Measurements from ENCODE around the gene TBCE. TPM values are rescaled to one million over a fixed set of nuclear protein-coding genes. Genes with fewer than 3 reads are reported as not detected.
"Not testable (repeated sequence)": the region's sequence is repeated elsewhere in the genome, so short reads cannot be mapped to it uniquely, and the experiment has no call there.

The TBCE gene
- total RNA-seq, 2 experiments from 2014 or later, result 7.0 to 8.4 TPM

GRCh38 chr1:235468004-235468403 is 100.8 kb downstream of the TBCE start:
- Mint-ChIP-seq H3K27me3 (no peaks in the 10 kb centered on the region), H3K4me1 (ENCODE audit: low read depth) (peaks cover 4% of the 10 kb centered on the region), H3K27ac (no peak overlapping the region), H3K9me3 (no peaks in the 10 kb centered on the region), H3K4me3 (no peak overlapping the region), H3K36me3 (ENCODE audit: low read depth) (peaks cover 22% of the 10 kb centered on the region)
- TF ChIP-seq, protein P1, sequence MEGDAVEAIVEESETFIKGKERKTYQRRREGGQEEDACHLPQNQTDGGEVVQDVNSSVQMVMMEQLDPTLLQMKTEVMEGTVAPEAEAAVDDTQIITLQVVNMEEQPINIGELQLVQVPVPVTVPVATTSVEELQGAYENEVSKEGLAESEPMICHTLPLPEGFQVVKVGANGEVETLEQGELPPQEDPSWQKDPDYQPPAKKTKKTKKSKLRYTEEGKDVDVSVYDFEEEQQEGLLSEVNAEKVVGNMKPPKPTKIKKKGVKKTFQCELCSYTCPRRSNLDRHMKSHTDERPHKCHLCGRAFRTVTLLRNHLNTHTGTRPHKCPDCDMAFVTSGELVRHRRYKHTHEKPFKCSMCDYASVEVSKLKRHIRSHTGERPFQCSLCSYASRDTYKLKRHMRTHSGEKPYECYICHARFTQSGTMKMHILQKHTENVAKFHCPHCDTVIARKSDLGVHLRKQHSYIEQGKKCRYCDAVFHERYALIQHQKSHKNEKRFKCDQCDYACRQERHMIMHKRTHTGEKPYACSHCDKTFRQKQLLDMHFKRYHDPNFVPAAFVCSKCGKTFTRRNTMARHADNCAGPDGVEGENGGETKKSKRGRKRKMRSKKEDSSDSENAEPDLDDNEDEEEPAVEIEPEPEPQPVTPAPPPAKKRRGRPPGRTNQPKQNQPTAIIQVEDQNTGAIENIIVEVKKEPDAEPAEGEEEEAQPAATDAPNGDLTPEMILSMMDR (IDR thresholded peaks at IDR 0.05), result no peak
- intact Hi-C loops (cut with DNase I, micrococcal nuclease), result no loop called here
- Histone ChIP-seq H3K4me3 (ENCODE audit: low read length) (no peak overlapping the region), H3K9me3 (ENCODE audit: control insufficient read depth in 1 of 2, insufficient read depth in 1 of 2, low read length in 2 of 2) (no peaks in the 10 kb centered on the region), H3K4me1 (ENCODE audit: insufficient read depth, low read length) (no peaks in the 10 kb centered on the region), H3K27me3 (ENCODE audit: control insufficient read depth in 1 of 2, insufficient read depth in 2 of 2, low read length in 2 of 2) (no peaks in the 10 kb centered on the region), H3K27ac (ENCODE audit: low read depth in 1 of 2, low read length in 2 of 2) (no peak overlapping the region), H3K36me3 (ENCODE audit: insufficient read depth, low read length) (no peaks in the 10 kb centered on the region)
- no peak for DNase-seq
- ChIA-PET POLR2A (no interaction called here), CTCF (no interaction called here)
- ATAC-seq (ENCODE audit: poor library complexity), result no peak

GRCh38 chr1:235468970-235469369 is 101.7 kb downstream of the TBCE start:
- no peak overlapping the region for H3K27ac ChIP-seq (ENCODE audit: low read depth in 1 of 2, low read length in 2 of 2)
- DNase-seq (no peak), ATAC-seq (ENCODE audit: poor library complexity) (no peak)
- no peaks in the 10 kb centered on the region for H3K27me3 Mint-ChIP-seq
- TF ChIP-seq, protein P1 (IDR thresholded peaks at IDR 0.05), result no peak
- H3K4me1 Mint-ChIP-seq (ENCODE audit: low read depth), result peaks cover 4% of the 10 kb centered on the region
- H3K4me3 Mint-ChIP-seq, result no peak overlapping the region
- no peaks in the 10 kb centered on the region for H3K36me3 ChIP-seq (ENCODE audit: insufficient read depth, low read length)
- intact Hi-C loops (cut with DNase I, micrococcal nuclease), result no loop called here
- H3K36me3 Mint-ChIP-seq (ENCODE audit: low read depth), result peaks cover 22% of the 10 kb centered on the region
- ChIA-PET POLR2A (no interaction called here), CTCF (no interaction called here)
- H3K9me3 Mint-ChIP-seq, result no peaks in the 10 kb centered on the region
- no peak overlapping the region for H3K27ac Mint-ChIP-seq
- no peaks in the 10 kb centered on the region for H3K27me3 ChIP-seq (ENCODE audit: control insufficient read depth in 1 of 2, insufficient read depth in 2 of 2, low read length in 2 of 2)
- H3K9me3 ChIP-seq (ENCODE audit: control insufficient read depth in 1 of 2, insufficient read depth in 1 of 2, low read length in 2 of 2), result no peaks in the 10 kb centered on the region
- H3K4me3 ChIP-seq (ENCODE audit: low read length), result no peak overlapping the region
- H3K4me1 ChIP-seq (ENCODE audit: insufficient read depth, low read length), result no peaks in the 10 kb centered on the region

DNA sequence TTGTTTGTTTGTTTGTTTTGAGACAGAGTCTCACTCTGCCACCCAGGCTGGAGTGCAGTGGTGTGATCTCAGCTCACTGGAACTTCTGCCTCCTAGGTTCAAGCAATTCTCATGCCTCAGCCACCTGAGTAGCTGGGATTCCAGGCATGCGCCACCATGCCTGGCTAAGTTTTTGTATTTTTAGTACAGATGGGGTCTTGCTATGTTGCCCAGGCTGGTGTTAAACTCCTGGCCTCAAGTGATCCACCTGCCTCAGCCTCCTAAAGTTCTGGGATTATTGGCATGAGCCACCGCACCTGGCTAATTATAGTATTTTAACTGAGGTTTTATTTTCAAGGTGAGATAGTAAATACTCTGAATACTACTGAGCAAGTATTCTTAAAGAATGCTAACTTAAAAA is 102.7 kb downstream of the TBCE start:
- ATAC-seq (ENCODE audit: poor library complexity); H3K9me3 Mint-ChIP-seq; H3K27me3 Mint-ChIP-seq; H3K9me3 ChIP-seq (ENCODE audit: control insufficient read depth in 1 of 2, insufficient read depth in 1 of 2, low read length in 2 of 2); intact Hi-C loops (cut with DNase I, micrococcal nuclease); H3K4me1 Mint-ChIP-seq (ENCODE audit: low read depth); DNase-seq; H3K27me3 ChIP-seq (ENCODE audit: control insufficient read depth in 1 of 2, insufficient read depth in 2 of 2, low read length in 2 of 2); H3K36me3 ChIP-seq (ENCODE audit: insufficient read depth, low read length); H3K27ac ChIP-seq (ENCODE audit: low read depth in 1 of 2, low read length in 2 of 2); H3K4me1 ChIP-seq (ENCODE audit: insufficient read depth, low read length); H3K27ac Mint-ChIP-seq; POLR2A ChIA-PET; H3K4me3 Mint-ChIP-seq; H3K4me3 ChIP-seq (ENCODE audit: low read length): not testable (repeated sequence)
- CTCF ChIA-PET, result interaction anchor here (1.1 kb wide), 1 partner anchor 35 kb away, joined by 3 read pairs; no protein-coding TSS in a partner anchor
- peaks cover 22% of the 10 kb centered on the region for H3K36me3 Mint-ChIP-seq (ENCODE audit: low read depth)

DNA sequence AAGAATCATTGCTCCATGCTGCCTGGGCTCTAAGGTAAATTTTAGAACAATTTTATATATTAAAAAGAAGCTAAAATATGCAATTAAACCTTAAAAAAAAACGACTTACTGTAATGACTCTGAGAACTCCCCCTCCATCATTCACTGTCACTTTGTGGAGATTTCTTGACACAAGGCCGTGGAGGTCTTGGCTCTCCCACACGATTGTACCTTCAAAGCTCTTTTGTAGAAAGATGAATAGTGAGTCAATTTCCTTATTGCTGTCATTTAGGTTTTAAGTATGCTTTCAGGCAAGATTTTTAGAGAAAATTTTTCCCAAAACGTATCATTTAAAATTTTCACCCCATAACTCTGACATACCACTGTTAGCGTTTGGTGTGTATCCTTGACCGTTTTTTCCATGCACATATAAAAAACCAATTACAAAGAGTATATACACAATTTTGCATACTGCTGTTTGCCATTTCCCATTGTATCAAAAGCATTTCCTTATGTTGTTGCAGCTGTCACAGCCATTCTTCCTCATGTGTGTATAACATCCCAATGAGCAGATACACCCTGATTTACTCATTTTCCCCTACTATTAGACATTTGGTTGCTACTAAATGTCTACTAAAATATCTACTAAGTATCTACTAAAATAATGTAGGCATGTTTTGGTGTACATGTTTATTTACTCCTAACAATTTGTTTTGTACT is 103.7 kb downstream of the TBCE start:
- no peak for ATAC-seq (ENCODE audit: poor library complexity)
- no peak overlapping the region for H3K4me3 ChIP-seq (ENCODE audit: low read length)
- H3K9me3 ChIP-seq (ENCODE audit: control insufficient read depth in 1 of 2, insufficient read depth in 1 of 2, low read length in 2 of 2), result no peaks in the 10 kb centered on the region
- H3K4me1 ChIP-seq (ENCODE audit: insufficient read depth, low read length), result no peaks in the 10 kb centered on the region
- Mint-ChIP-seq H3K4me3 (no peak overlapping the region), H3K36me3 (ENCODE audit: low read depth) (peaks cover 22% of the 10 kb centered on the region), H3K27ac (no peak overlapping the region), H3K4me1 (ENCODE audit: low read depth) (no peaks in the 10 kb centered on the region), H3K27me3 (no peaks in the 10 kb centered on the region), H3K9me3 (no peaks in the 10 kb centered on the region)
- DNase-seq, result no peak
- ChIA-PET CTCF (no interaction called here), POLR2A (no interaction called here)
- TF ChIP-seq, protein P1 (IDR thresholded peaks at IDR 0.05), result no peak
- no peaks in the 10 kb centered on the region for H3K36me3 ChIP-seq (ENCODE audit: insufficient read depth, low read length)
- H3K27me3 ChIP-seq (ENCODE audit: control insufficient read depth in 1 of 2, insufficient read depth in 2 of 2, low read length in 2 of 2), result no peaks in the 10 kb centered on the region
- intact Hi-C loops (cut with DNase I, micrococcal nuclease), result no loop called here
- no peak overlapping the region for H3K27ac ChIP-seq (ENCODE audit: low read depth in 1 of 2, low read length in 2 of 2)
